ENCODE results near the gene CDNF.
"Not testable (repeated sequence)": the region's sequence is repeated elsewhere in the genome, so short reads cannot be mapped to it uniquely, and the experiment has no call there.

DNA sequence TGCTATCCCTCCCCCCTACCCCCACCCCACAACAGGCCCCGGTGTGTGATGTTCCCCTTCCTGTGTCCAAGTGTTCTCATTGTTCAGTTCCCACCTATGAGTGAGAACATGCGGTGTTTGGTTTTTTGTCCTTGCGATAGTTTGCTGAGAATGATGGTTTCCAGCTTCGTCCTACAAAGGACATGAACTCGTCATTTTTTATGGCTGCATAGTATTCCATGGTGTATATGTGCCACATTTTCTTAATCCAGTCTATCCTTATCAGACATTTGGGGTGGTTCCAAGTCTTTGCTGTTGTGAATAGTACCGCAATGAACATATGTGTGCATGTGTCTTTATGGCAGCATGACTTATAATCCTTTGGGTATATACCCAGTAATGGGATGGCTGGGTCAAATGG is 26.6 kb upstream of the CDNF start:
- TF ChIP-seq, protein P1, sequence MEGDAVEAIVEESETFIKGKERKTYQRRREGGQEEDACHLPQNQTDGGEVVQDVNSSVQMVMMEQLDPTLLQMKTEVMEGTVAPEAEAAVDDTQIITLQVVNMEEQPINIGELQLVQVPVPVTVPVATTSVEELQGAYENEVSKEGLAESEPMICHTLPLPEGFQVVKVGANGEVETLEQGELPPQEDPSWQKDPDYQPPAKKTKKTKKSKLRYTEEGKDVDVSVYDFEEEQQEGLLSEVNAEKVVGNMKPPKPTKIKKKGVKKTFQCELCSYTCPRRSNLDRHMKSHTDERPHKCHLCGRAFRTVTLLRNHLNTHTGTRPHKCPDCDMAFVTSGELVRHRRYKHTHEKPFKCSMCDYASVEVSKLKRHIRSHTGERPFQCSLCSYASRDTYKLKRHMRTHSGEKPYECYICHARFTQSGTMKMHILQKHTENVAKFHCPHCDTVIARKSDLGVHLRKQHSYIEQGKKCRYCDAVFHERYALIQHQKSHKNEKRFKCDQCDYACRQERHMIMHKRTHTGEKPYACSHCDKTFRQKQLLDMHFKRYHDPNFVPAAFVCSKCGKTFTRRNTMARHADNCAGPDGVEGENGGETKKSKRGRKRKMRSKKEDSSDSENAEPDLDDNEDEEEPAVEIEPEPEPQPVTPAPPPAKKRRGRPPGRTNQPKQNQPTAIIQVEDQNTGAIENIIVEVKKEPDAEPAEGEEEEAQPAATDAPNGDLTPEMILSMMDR (conservative IDR thresholded peaks at IDR 0.05; ENCODE audit: low read depth, low read length) = not testable (repeated sequence)
- not testable (repeated sequence) for TF ChIP-seq EZH2 (IDR thresholded peaks at IDR 0.05; ENCODE audit: borderline replicate concordance, low read depth, low read length, poor library complexity, severe bottlenecking)

Data from A673 (cell line).